Central memory CD4-positive, alpha-beta T cell (primary cell): ENCODE results near the gene VSX1.

Experiments used
- DNase-seq: peaks from one replicate; pipeline ENCODE4 v3.0.0; 2022

The VSX1 gene

DNA sequence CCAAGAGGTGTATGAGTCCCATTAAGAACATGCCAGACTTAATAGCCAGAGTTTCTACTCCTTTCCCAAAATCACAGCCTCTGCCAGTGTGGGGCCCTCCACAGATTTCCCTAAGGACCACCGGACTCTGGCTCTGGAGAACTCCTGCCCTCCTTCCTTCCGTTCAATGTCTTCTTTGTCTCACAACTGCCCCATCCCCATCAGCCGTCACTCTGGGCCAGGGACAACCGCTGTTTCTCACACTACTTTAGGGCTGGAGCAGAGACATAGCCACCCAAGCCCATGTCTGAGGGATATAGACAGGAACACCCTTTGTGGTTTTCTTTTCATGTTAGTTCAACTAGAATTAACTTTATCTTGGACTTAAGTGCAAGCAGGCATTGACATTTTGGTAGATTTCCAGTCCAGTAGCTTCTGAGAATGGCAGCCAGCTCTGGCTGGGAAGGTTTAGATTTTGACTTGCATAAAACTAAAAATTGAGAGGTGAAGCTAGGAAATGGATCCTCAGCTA lies 17.3 kb downstream of the VSX1 start:
- no peak for DNase-seq

- DNase-seq: no peak
These were observed 18.0 kb downstream of the VSX1 start for GRCh38 chr20:25063981-25064380.

DNA sequence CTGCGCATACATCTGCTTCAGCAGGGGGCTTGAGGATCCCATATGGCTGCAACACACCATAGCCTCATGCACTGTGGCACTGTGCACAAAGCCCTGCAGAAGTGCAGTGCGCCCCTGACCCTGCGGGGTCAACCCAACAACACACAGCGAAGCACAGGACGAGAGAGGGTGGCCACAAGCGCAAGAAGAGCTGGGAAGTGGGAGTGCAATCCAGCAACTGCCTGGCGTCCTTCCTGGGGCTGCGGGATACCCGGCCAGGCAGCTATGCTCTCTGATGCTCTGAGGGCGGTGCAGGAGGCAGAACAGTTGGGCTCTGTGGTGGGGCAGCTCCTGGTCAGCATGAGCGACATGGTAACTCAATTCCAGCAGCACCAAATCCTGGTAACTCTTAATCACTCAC lies 18.4 kb downstream of the VSX1 start:
- DNase-seq: no peak

GRCh38 chr20:25062841-25063240 lies 19.1 kb downstream of the VSX1 start:
- DNase-seq: no peak

DNA sequence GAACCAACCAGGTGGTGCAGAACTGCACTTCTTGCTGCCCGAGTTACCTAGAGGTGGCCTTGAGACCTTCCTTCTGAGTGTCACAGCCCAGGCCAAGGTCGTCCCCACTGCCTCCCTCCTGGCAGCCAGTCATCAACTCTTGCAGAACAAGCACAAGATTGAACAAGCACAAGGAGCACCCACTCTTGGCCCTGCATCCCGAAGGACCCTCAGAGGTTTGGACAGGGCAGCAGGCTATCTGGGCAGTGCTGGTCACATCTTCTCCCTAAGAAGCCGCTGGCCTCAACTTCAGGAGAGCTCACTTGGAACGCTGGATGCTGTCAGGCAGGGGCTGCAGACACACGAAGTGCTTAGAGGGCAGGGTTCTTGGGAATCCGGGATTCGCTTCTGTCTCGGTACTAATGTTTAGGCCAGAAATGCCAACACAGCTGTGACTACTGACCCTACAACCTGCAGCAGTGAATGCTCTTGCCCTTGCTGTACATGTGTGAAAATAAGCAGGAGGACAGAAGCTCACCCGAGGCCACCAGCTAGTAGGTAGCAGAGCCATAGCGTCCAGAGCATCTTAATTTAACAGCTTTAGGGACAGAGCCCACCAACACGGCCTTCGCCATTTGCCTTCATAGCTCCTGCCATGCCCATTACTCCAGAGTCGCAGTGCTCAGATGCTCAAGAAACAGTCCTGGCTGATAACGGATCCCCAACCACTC lies 20.0 kb downstream of the VSX1 start:
- no peak for DNase-seq

DNA sequence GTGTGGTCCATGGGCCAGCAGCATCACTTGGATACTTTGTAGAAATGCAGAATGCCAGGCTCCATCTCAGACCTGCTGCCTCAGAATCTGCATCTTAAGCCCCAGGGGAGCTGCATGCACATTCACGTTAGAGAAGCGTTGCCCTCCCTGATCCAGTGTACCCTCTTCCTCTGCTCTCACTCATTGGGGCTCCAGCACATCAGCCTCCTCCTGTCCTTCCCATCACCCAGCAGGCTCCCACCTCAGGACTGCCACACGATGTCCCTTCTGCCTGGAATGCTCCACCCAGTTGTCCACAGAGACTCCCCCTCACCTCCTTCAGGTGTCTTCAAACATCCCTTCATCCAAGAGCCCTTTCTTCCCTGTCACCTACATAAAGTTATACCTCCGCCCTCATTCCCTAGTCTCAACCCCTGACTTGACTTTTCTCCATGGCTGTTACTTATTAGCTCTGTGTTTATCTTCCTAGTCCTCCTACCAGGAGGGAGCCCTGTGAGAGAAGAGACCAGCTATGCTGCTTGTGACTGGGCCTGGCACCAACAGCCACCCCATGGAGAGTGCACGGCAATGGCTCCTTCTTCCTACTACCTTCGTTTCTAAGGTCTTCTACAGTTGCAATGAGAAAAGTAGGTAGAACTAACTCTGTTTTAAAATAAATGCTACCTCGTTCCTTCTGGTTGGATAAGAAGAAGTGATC lies 20.7 kb downstream of the VSX1 start:
- DNase-seq: no peak

DNA sequence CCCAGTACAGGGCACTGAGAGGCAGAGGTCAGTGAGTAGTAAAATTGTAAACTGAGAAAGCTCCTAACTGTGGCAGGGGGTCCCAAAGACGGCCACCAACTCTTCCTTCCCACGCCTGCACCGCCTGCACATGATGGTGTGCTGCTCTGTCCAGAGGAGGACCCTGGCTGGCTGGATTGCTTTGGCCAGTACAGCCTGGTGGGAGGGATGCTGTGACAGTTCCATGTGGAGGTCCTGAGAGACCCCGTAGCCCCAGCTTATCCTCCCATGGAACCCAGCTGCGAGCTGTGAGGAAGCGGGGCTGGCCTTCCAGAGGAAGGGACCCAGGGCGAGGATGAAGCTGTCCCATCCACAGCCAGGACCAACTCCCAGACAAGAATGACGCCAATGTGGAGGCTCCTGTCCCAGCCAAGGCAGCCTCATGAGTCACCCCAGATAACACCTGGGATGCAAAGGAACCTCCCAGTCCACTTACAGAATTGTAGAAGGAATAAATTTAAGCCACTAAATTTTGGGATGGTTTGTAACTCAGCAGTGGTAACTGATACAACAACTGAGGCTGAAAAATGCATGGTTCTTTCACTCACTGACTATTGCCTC lies 22.0 kb downstream of the VSX1 start:
- DNase-seq: no peak

GRCh38 chr20:25058847-25059810 lies 22.8 kb downstream of the VSX1 start:
- DNase-seq: no peak

- DNase-seq: peak; percentile 80
These were observed 23.7 kb downstream of the VSX1 start, which contains the start of gene ACSS1 for GRCh38 chr20:25058051-25058846. ACSS1 (minus strand) TSS chr20:25058139; CDS start chr20:25058102, 37 bp downstream.

DNA sequence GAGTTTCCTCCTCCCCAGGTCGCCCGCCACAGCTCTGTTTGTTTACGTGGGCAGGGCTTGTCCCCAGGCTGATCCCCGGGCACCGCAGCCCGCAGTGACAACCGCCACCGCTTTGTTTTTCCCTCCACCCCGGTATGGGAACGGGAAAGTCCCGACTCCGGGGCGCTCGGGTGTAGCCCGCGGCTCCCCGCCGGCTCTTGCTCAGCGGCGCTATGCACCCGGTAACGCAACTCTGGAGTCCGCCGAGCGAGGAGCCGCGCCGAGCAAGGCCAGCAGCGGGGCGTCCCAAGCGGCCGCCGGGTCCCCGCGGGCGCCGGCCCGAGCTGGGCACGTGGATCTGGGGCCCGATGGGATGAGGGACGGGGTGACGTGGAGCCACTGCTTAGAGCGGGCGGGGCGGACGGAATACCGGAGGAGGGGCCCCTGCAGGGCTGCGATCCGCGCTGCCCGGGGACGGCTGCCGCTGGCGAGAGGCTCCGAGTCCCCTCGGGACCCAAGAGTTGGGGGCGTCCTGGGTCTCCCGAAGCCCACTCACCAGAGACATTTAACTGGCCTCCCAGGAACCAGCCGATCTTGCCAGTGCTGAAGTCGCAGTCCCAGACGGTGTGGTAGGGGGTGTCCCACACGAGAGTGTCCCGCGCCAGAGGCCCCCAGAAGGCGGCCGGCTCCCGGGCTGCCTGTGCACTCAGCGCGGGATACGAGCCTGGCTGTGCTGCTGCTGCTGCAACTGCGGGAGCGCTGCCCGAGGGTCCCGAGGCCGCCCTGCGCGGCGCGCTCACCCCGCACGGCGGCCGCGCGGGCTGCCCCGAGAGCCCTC lies 24.5 kb downstream of the VSX1 start:
- DNase-seq: peak; percentile 87

DNA sequence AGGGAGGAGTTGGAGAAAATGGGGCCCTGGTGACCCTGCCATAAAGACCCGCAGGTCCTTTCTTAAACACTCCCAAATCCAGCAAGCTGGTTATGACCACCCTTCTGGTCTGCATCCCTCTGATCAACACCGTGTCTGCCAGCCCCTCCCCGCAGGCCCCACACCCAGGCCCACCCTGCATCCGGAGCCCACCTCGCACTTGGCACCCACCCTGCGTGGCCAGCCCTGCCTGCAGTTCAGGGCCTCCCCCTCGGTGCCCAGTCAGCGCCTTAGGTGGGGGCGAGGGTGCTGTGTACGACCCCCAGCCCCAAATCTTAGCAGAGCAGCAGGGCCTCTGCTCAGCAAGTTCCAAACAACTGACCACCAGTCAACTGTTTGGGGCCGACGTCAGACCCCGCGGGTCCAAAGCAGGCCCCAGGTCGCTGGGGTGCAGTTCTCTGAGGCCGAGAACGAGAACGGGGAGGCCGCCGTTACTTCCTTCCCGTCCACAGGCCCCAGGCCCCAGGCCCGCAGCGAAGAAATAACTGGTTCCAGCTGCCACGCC lies 25.2 kb downstream of the VSX1 start:
- no peak for DNase-seq

DNA sequence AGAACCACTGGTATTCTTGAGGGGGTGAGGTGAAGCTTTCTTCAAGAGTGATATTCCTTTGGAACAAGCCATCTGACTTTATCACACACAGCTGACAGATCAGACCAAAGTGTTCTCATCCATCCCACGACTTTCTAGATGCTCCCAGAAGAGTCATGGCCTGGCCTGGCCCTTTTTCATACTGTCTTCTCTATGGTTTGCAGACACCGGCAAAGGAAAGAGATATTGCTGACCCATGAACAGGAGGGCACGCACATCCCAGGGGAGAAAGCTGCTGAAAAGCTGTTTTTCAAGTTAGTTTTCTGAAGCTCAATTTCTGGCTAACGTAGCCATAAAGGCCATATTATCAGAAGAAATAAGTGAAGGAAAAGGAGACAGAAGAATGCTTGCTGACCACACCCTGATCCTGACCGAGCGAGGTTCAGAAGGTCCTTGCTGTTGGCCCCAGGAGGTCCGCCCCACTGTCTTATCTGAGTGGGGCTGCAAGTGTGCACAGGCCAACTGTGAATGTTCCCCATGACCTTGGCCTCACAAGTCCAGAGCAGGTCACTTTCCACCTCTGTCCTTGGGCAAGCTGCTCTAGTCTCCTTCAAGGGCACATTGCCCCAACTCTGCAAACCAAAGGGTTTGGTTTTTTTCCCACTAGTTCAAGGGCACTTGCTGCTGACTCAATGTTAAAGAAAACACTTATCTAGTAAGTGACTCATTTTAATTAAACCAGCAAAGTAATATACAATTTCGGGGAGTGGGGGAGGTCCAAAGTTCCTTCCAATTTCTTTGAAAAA lies 26.0 kb downstream of the VSX1 start:
- no peak for DNase-seq

DNA sequence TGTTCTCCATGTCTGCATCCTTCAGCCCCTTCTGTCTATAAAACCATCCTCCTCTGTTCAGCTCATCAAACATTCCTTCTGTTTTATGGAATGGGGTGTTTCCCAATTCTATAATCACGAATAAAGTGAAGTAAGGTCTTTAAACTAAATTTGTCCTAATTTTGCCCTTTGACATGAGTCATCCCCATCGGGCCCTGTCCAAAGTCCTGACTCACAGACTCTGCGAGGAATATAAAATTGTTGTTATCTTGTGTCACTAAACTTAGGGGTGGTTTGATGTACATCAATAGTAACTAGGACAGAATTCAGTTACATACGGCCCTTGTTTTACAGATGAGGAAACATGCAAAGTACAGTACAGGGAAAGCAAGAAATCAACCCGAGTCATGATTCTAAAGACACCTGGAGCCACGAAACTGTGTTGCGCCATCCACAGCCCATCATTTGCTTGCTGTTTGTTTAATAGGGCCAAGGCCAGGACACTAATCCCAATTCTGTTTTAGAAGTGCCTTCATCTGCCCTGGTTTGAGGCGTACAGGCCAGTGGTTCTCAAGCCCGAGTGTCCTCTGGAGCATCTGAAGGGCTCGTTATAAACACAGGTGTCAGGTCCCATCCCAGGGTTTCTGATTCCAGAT lies 26.8 kb downstream of the VSX1 start:
- DNase-seq: no peak

DNA sequence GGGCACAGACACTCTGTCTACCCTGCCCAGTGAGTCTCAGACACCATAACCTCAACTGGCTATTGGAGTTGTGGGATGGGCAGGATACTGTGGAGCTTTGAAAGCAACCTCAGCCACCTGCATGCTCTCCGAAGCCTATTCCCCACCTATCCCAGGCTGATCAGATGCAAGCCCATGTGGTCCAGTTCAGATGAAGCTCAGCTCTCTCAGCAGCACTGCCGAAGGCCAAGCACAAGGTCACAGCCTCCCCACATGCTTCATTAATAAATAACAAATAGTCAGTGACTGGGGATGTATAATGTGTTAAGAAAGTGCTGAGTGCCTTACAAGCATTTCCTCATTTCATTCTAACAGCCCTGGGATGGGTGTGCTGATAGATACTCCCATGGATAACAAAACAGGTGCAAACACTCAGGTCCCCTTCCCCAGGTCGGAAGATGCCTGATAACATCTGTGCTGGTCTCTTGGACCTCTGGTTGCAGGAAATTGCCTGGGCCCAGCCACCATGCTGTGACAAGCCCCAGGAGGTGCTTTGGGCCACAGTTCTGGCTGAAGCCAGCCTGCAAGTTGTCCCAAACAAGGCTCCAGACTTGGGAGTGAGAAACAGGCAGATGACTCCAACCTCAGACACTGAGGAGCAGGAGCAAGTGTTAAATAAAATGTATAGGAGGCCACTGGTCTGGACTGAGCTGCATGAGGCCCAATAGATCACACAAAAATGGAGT lies 27.7 kb downstream of the VSX1 start:
- no peak for DNase-seq

- no peak for DNase-seq
These were observed 28.5 kb downstream of the VSX1 start for GRCh38 chr20:25053255-25054031.

GRCh38 chr20:25052255-25053194 lies 29.4 kb downstream of the VSX1 start:
- DNase-seq: no peak
